Mesothelial cell of epicardium (in vitro differentiated cells): ENCODE measurements around the gene CYP2A6. TPM values are rescaled to one million over a fixed set of nuclear protein-coding genes. Genes with fewer than 3 reads are reported as not detected.
"Not testable (repeated sequence)": the region's sequence is repeated elsewhere in the genome, so short reads cannot be mapped to it uniquely, and the experiment has no call there.

Experiments
- DNase-seq, 2 experiments: peaks; one replicate each; pipeline ENCODE4 v3.0.0; 2021; ENCODE audit warnings: low spot score in 2 of 2; ENCODE audit not compliant: unreplicated experiment in 2 of 2
- H3K27ac Mint-ChIP-seq: 2 replicates; pipeline ENCODE4 v1.8.0; 2021; ENCODE audit warnings: mixed read lengths
- H3K27me3 Mint-ChIP-seq: 2 replicates; pipeline ENCODE4 v1.8.0; 2021; ENCODE audit warnings: low read depth, mixed read lengths
- H3K36me3 Mint-ChIP-seq: 2 replicates; pipeline ENCODE4 v1.8.0; 2021; ENCODE audit warnings: mixed read lengths
- H3K4me1 Mint-ChIP-seq: 2 replicates; pipeline ENCODE4 v1.8.0; 2021; ENCODE audit warnings: mixed read lengths
- H3K4me3 Mint-ChIP-seq: 2 replicates; pipeline ENCODE4 v1.8.0; 2021; ENCODE audit warnings: mild to moderate bottlenecking, moderate library complexity, mixed read lengths
- H3K9me3 Mint-ChIP-seq: 2 replicates; pipeline ENCODE4 v1.8.0; 2021; ENCODE audit warnings: mixed read lengths
- total RNA-seq: library from RNA; stranded (reverse); gene quantifications from 3 replicates; pipeline ENCODE4 v1.2.1, GENCODE V29; 2021
- TF ChIP-seq, protein P1 (sequence below): fragments of 200-600 bp; sonication (generic); IDR thresholded peaks from one replicate; pipeline ENCODE4 v1.5.0; 2021; ENCODE audit warnings: antibody characterized with exemption; ENCODE audit not compliant: unreplicated experiment

Gene CYP2A6
- total RNA-seq, 1 donor from 2014 or later: 0.34 TPM

DNA sequence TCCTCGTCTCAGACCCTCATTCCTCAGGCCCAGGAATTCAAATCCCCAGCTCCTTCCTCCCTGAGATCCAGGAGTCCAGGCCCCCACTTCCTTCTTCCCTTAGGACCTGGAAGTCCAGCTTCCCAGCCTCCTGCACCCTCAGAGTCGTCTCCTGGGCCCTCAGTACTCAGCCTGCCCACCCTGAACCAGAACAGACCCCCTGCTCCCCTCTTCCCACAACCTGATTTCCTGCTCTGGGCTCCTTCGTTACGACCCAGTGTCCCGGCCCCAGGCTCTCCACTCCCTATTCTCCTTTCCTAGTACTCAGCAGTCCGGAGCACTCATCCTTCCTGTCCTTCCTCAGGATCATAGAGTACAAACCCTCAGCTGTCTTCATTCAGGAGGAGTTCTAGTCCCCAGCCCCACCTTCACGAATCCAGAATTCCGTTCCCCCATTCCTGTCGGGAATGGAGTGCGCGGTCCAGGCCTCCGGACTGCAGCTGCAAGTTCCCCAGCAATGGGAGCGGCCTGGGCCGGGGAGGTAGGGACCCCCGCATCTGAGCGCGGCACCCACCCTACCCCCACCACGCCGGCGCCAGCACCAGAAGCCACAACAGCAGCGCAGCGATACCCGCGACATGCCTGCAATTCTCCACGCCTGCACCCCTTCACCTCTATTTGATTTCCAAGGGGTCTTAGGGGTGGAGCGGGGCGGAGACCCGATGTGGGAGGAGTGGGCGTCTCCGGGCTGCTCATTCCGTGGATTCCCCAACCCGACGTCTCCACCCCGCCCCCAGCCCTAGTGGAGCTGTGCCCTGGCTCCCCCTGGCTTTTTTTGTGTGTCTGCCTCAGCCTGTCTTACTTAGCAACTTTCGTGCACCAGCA lies 38.5 kb downstream of the CYP2A6 start:
- peaks cover 3% of the 10 kb centered on the region for H3K27me3 Mint-ChIP-seq
- peak in 1 of 2 experiments; percentile 67 for DNase-seq
- H3K9me3 Mint-ChIP-seq: no peaks in the 10 kb centered on the region
- peaks cover 57% of the 10 kb centered on the region for H3K4me1 Mint-ChIP-seq
- TF ChIP-seq, protein P1, sequence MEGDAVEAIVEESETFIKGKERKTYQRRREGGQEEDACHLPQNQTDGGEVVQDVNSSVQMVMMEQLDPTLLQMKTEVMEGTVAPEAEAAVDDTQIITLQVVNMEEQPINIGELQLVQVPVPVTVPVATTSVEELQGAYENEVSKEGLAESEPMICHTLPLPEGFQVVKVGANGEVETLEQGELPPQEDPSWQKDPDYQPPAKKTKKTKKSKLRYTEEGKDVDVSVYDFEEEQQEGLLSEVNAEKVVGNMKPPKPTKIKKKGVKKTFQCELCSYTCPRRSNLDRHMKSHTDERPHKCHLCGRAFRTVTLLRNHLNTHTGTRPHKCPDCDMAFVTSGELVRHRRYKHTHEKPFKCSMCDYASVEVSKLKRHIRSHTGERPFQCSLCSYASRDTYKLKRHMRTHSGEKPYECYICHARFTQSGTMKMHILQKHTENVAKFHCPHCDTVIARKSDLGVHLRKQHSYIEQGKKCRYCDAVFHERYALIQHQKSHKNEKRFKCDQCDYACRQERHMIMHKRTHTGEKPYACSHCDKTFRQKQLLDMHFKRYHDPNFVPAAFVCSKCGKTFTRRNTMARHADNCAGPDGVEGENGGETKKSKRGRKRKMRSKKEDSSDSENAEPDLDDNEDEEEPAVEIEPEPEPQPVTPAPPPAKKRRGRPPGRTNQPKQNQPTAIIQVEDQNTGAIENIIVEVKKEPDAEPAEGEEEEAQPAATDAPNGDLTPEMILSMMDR: no peak
- peaks cover 2% of the 10 kb centered on the region for H3K36me3 Mint-ChIP-seq
- H3K27ac Mint-ChIP-seq: peak overlapping the region; percentile 96
- peak overlapping the region; percentile 94 for H3K4me3 Mint-ChIP-seq

DNA sequence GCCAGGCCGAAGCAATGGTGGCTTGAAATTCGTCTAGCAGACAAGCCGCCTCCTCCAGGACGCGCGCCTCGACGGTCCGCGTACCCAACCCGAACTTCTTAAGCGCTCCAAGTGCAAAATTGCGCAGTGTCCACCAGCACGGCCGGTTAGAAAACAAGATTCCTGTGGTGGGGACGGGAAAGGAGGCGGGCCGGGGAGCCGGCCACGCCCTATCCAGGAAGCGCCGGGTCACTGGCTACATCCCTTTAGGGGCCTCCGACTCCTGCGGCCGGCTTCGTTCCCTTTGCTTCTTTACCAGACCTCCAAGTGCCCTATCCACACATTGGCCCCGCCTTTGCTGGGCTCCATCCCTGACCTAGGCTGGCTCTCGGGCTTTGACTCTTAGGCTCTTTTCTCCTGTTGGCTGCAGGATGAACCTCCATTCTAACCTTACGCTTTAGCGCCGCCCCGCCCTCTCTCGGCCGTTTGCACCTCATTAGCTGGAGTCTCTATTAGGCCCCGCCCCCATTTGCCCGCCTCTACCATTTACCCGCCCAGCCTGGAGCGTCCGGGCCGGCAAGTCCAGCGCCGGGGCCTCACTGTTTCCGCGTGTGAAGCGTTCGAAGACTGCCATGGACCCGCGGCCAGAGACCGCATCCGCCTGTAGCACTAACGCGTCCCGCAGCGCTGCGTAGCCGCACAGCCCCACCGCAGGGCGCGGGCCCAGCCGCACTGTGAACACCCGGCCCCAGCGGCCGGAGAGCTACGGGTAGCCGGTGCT lies 39.4 kb downstream of the CYP2A6 start:
- H3K4me1 Mint-ChIP-seq: peaks cover 64% of the 10 kb centered on the region

DNA sequence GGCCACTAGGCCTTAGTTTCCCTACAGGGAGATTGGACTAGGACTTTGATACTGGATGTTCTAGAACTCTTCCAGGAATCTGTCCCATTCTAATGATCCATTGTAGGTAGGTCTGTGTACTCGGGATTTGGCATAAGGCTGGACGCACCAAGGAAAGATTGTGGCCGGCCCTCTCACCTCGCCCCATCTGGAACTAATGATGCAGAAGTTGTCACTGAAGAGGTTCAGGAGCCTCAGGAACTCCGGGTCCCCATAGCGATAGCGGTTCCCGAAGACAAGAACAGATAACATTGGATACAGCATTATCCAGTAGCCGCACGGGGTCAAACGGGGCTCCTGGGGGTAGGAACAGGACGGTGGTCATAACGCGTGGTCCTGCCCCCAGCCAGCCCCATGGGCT lies 40.1 kb downstream of the CYP2A6 start:
- Mint-ChIP-seq H3K27me3 (no peaks in the 10 kb centered on the region), H3K4me3 (peak overlapping the region; percentile 94), H3K4me1 (peaks cover 63% of the 10 kb centered on the region), H3K27ac (peak overlapping the region; percentile 64), H3K9me3 (no peaks in the 10 kb centered on the region), H3K36me3 (peaks cover 2% of the 10 kb centered on the region)
- TF ChIP-seq, protein P1: no peak
- no peak for DNase-seq

More for the DNA sequence above, 39.4 kb downstream of the CYP2A6 start:
- peak; percentile 58 to 79 for DNase-seq
- H3K27me3 Mint-ChIP-seq, H3K9me3 Mint-ChIP-seq, H3K36me3 Mint-ChIP-seq: not testable (repeated sequence)
- H3K27ac Mint-ChIP-seq: peak overlapping the region; percentile 96
- H3K4me3 Mint-ChIP-seq: peak overlapping the region; percentile 94

DNA sequence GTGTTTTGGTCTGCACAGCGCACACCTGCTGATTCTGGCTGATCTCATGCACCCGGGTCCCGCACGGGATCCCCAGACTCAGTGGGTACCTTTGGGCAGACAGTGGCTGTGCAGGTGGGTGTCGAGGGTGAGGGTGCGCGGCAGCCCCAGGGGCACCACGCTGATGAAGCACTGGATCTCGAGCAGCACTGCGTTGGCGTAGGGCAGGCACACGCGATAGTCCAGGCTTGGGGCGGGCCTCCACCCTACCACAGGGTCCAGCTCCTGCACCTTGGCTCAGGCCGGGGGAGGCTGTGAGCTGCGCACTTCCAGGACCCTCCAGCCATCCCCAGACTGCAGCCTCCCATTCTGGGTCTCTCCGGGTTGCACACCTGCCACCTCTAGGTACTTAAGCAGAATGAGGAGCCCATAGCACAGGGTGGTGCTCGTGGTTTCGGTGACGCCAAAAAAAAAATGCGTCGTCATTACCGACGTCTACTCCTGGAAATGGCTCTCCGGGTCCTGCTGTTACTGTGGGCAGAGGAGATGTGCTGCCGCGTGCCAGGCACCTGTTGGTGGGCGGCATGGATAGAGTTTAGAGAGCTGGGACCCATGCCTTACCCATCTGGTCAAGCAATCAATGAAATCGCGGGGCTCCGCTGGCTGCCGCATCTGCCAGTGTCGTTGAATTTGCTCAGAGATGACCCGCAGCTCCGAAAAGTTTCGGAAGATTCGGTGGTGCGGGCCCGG lies 40.7 kb downstream of the CYP2A6 start:
- Mint-ChIP-seq H3K4me3 (peak overlapping the region; percentile 94), H3K4me1 (peaks cover 62% of the 10 kb centered on the region), H3K27me3 (no peaks in the 10 kb centered on the region), H3K9me3 (no peaks in the 10 kb centered on the region), H3K36me3 (peaks cover 2% of the 10 kb centered on the region), H3K27ac (peak overlapping the region; percentile 64)
- TF ChIP-seq, protein P1: no peak
- DNase-seq: no peak

DNA sequence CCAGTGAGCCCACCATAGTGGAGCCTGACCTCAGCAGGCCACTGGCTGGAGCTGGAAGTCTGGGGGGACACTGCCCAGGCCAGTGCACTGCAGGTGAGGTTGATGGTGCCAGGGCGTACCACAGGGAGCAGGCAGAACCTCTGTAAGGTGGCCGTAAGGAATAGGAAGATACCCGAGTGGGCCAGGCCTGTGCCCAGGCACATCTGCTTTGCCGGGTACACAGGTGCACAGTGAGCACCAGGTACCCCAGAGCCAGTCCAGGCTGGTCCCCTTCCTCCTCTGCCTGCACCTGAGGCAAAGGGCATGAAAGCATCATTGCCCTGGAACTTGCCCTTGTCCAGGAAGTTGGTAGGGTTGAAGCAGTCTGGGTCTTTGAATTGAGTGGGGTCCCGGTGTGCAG lies 41.8 kb downstream of the CYP2A6 start:
- Mint-ChIP-seq H3K4me3 (no peak overlapping the region), H3K27ac (peak overlapping the region; percentile 30), H3K4me1 (peaks cover 59% of the 10 kb centered on the region), H3K9me3 (no peaks in the 10 kb centered on the region), H3K27me3 (no peaks in the 10 kb centered on the region), H3K36me3 (peaks cover 2% of the 10 kb centered on the region)
- no peak for DNase-seq
- TF ChIP-seq, protein P1: no peak

DNA sequence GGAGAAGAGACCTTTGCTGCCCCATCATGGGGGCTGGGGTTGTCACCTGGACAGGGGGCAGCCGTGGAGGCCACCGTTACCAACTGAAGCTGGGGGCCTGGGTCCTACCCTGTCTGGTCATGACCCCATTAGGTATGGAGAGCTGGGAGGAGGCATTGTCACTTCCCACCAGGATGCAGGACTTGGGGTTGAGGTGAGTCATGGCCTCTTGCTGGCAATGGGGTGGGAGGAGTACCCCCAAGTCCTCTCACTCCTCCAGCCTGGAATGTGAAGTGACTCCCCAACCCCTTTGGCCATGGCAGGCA lies 42.3 kb downstream of the CYP2A6 start:
- Mint-ChIP-seq H3K9me3 (no peaks in the 10 kb centered on the region), H3K27me3 (no peaks in the 10 kb centered on the region), H3K36me3 (peaks cover 2% of the 10 kb centered on the region), H3K4me1 (peaks cover 61% of the 10 kb centered on the region), H3K27ac (peak overlapping the region; percentile 90), H3K4me3 (no peak overlapping the region)
- DNase-seq: no peak
- TF ChIP-seq, protein P1: no peak
